Parathyroid adenoma (tissue), 2 donors: ENCODE results near the gene PDIA2.
"Not testable (repeated sequence)": the region's sequence is repeated elsewhere in the genome, so short reads cannot be mapped to it uniquely, and the experiment has no call there.

Experiments used
- H2AFZ ChIP-seq: fragments of 300-600 bp; sonication (generic); one replicate; pipeline ENCODE4 v1.7.0; 2017; ENCODE audit warnings: antibody characterized with exemption, mild to moderate bottlenecking
- H3K27ac ChIP-seq: fragments of 300-600 bp; sonication (generic); one replicate; pipeline ENCODE4 v1.7.0; 2017
- H3K27me3 ChIP-seq: fragments of 300-600 bp; sonication (generic); one replicate; pipeline ENCODE4 v1.7.0; 2017; ENCODE audit warnings: low read length; ENCODE audit not compliant: control insufficient read depth, insufficient read depth
- H3K36me3 ChIP-seq: fragments of 300-600 bp; sonication (generic); one replicate; pipeline ENCODE4 v1.7.0; 2017; ENCODE audit warnings: low read length; ENCODE audit not compliant: control insufficient read depth, insufficient read depth
- H3K4me1 ChIP-seq: fragments of 300-600 bp; sonication (generic); one replicate; pipeline ENCODE4 v1.7.0; 2017; ENCODE audit warnings: control low read depth
- H3K4me2 ChIP-seq: fragments of 300-600 bp; sonication (generic); one replicate; pipeline ENCODE4 v1.7.0; 2017; ENCODE audit warnings: low read length
- H3K4me3 ChIP-seq: fragments of 300-600 bp; sonication (generic); one replicate; pipeline ENCODE4 v1.7.0; 2017; ENCODE audit warnings: low read depth, low read length
- H3K79me2 ChIP-seq: fragments of 300-600 bp; sonication (generic); one replicate; pipeline ENCODE4 v1.7.0; 2017; ENCODE audit warnings: control low read depth
- H3K9ac ChIP-seq: fragments of 300-600 bp; sonication (generic); one replicate; pipeline ENCODE4 v1.7.0; 2017; ENCODE audit warnings: mild to moderate bottlenecking
- H3K9me3 ChIP-seq: fragments of 300-600 bp; sonication (generic); one replicate; pipeline ENCODE4 v1.7.0; 2017; ENCODE audit warnings: low read length; ENCODE audit not compliant: control insufficient read depth
- CTCF ChIP-seq: fragments of 300-600 bp; sonication (generic); IDR thresholded peaks from one replicate; pipeline ENCODE4 v1.7.0; 2017; ENCODE audit warnings: antibody characterized with exemption, mild to moderate bottlenecking
- donor health status: primary hyperparathyroidism.

Gene PDIA2

GRCh38 chr16:264440-264951 lies 18.5 kb upstream of the PDIA2 start:
- Histone ChIP-seq H3K9me3 (no peaks in the 10 kb centered on the region), H3K4me3 (no peak overlapping the region), H2AFZ (no peak overlapping the region), H3K36me3 (no peaks in the 10 kb centered on the region), H3K9ac (no peak overlapping the region), H3K4me1 (no peaks in the 10 kb centered on the region), H3K79me2 (no peaks in the 10 kb centered on the region), H3K4me2 (no peak overlapping the region), H3K27ac (no peak overlapping the region), H3K27me3 (no peaks in the 10 kb centered on the region)
- no peak for TF ChIP-seq CTCF

- Histone ChIP-seq H3K9ac (no peak overlapping the region), H3K4me3 (no peak overlapping the region), H3K4me2 (no peak overlapping the region), H3K27me3 (no peaks in the 10 kb centered on the region), H3K79me2 (no peaks in the 10 kb centered on the region), H3K9me3 (no peaks in the 10 kb centered on the region), H2AFZ (no peak overlapping the region), H3K27ac (no peak overlapping the region), H3K4me1 (no peaks in the 10 kb centered on the region), H3K36me3 (no peaks in the 10 kb centered on the region)
- TF ChIP-seq CTCF: no peak
Measured at GRCh38 chr16:265002-265529, 17.9 kb upstream of the PDIA2 start.

GRCh38 chr16:265711-266110 lies 17.3 kb upstream of the PDIA2 start:
- H3K4me2 ChIP-seq: no peak overlapping the region
- no peak overlapping the region for H3K9ac ChIP-seq
- no peak overlapping the region for H3K27ac ChIP-seq
- H3K4me1 ChIP-seq: no peaks in the 10 kb centered on the region
- no peak for TF ChIP-seq CTCF
- no peaks in the 10 kb centered on the region for H3K36me3 ChIP-seq
- no peaks in the 10 kb centered on the region for H3K27me3 ChIP-seq
- H3K79me2 ChIP-seq: no peaks in the 10 kb centered on the region
- H2AFZ ChIP-seq: no peak overlapping the region
- no peak overlapping the region for H3K4me3 ChIP-seq
- no peaks in the 10 kb centered on the region for H3K9me3 ChIP-seq

GRCh38 chr16:266258-267164 lies 16.5 kb upstream of the PDIA2 start:
- Histone ChIP-seq H3K36me3 (no peaks in the 10 kb centered on the region), H3K27ac (no peak overlapping the region), H3K9ac (no peak overlapping the region), H2AFZ (no peak overlapping the region), H3K27me3 (no peaks in the 10 kb centered on the region), H3K4me3 (no peak overlapping the region), H3K9me3 (no peaks in the 10 kb centered on the region), H3K4me1 (no peaks in the 10 kb centered on the region), H3K79me2 (no peaks in the 10 kb centered on the region), H3K4me2 (no peak overlapping the region)
- no peak for TF ChIP-seq CTCF

GRCh38 chr16:267562-267961 lies 15.4 kb upstream of the PDIA2 start:
- not testable (repeated sequence) for H3K27ac ChIP-seq, H3K9ac ChIP-seq, H3K4me1 ChIP-seq

More at GRCh38 chr16:267562-267961, 15.4 kb upstream of the PDIA2 start:
- H3K36me3 ChIP-seq, H3K4me3 ChIP-seq, H3K9me3 ChIP-seq, H3K4me2 ChIP-seq, H3K27me3 ChIP-seq, H2AFZ ChIP-seq, H3K79me2 ChIP-seq: not testable (repeated sequence)
